SK-N-SH (cell line): ENCODE measurements around the gene XRCC5. TPM values are rescaled to one million over a fixed set of nuclear protein-coding genes. Genes with fewer than 3 reads are reported as not detected.

ENCODE experiments used
- CTCF ChIA-PET: fragments of 300-600, 350-600 bp; formaldehyde crosslinking; extraction: SDS; loops from one replicate; lab custom pipeline; 2021; lab: Yijun Ruan, JAX
- POLR2A ChIA-PET: fragments of 350-600 bp; sonication (Branson Sonifier 250); formaldehyde crosslinking; extraction: SDS; loops from one replicate; lab custom pipeline; 2020; ENCODE audit warnings: antibody characterized with exemption, inconsistent platforms; lab: Yijun Ruan, JAX
- DNase-seq: peaks from one replicate; pipeline ENCODE4 v3.0.0; 2012
- H2AFZ ChIP-seq: fragments of 200-600 bp; sonication (generic); 2 replicates; pipeline ENCODE4 v1.8.1; 2016; ENCODE audit warnings: antibody characterized with exemption, mild to moderate bottlenecking, low read depth
- H3F3A ChIP-seq: fragments of 200-600 bp; sonication (generic); replicated peaks from 2 replicates; pipeline ENCODE3; 2016; ENCODE audit warnings: antibody characterized with exemption, mild to moderate bottlenecking; ENCODE audit not compliant: insufficient read depth
- H3K27ac ChIP-seq, 2 experiments: fragments of 200-500 bp in 1 of 2; fragments of 200-600 bp in 1 of 2; sonication (Bioruptor generic) in 1 of 2; sonication (generic), shearing (Covaris generic) in 1 of 2; 2 replicates each; pipeline versions ENCODE4 v1.5.1 to v1.6.1; 2014 to 2016; ENCODE audit warnings: low read depth in 2 of 2, inconsistent platforms in 1 of 2, low read length in 1 of 2, mild to moderate bottlenecking in 1 of 2, mixed read lengths in 1 of 2
- H3K27me3 ChIP-seq: fragments of 200-600 bp; sonication (generic), shearing (Covaris generic); 2 replicates; pipeline ENCODE4 v1.6.1; 2016; ENCODE audit warnings: mixed run types; ENCODE audit not compliant: insufficient read depth
- H3K36me3 ChIP-seq, 2 experiments: fragments of 200-500 bp in 1 of 2; fragments of 200-600 bp in 1 of 2; sonication (Bioruptor generic) in 1 of 2; sonication (generic) in 1 of 2; replicated peaks in 1 of 2; 2 replicates each; pipeline versions ENCODE3 to v1.5.1; 2014 to 2016; ENCODE audit warnings: low read length in 1 of 2, mild to moderate bottlenecking in 1 of 2; ENCODE audit not compliant: insufficient read depth in 2 of 2, control insufficient read depth in 1 of 2
- H3K4me1 ChIP-seq, 2 experiments: fragments of 200-500 bp in 1 of 2; fragments of 200-600 bp in 1 of 2; sonication (Bioruptor generic) in 1 of 2; sonication (generic), shearing (Covaris generic) in 1 of 2; 2 replicates each; pipeline versions ENCODE4 v1.5.1 to v1.6.1; 2014 to 2016; ENCODE audit warnings: low read depth in 1 of 2, low read length in 1 of 2, mixed run types in 1 of 2; ENCODE audit not compliant: insufficient read depth in 2 of 2, control insufficient read depth in 1 of 2
- H3K4me2 ChIP-seq: fragments of 200-600 bp; sonication (generic), shearing (Covaris generic); 2 replicates; pipeline ENCODE4 v1.6.1; 2017; ENCODE audit warnings: mixed run types
- H3K4me3 ChIP-seq, 2 experiments: fragments of 200-500 bp in 1 of 2; fragments of 200-600 bp in 1 of 2; sonication (Bioruptor generic) in 1 of 2; sonication (generic), shearing (Covaris generic) in 1 of 2; 2 replicates each; pipeline versions ENCODE4 v1.5.1 to v1.8.1; 2014 to 2016; ENCODE audit warnings: low read depth in 2 of 2, inconsistent platforms in 1 of 2, low read length in 1 of 2, mild to moderate bottlenecking in 1 of 2, mixed read lengths in 1 of 2, moderate library complexity in 1 of 2
- H3K79me2 ChIP-seq: fragments of 200-600 bp; sonication (generic); 2 replicates; pipeline ENCODE4 v1.8.1; 2017; ENCODE audit warnings: mild to moderate bottlenecking; ENCODE audit not compliant: insufficient read depth
- H3K9ac ChIP-seq: fragments of 200-600 bp; sonication (generic); 2 replicates; pipeline ENCODE4 v1.6.1; 2017; ENCODE audit warnings: mixed run types
- H3K9me2 ChIP-seq: fragments of 200-600 bp; sonication (generic); 2 replicates; pipeline ENCODE4 v1.6.1; 2017; ENCODE audit warnings: mixed run types
- H3K9me3 ChIP-seq: fragments of 200-600 bp; sonication (generic); 2 replicates; pipeline ENCODE4 v1.6.1; 2017; ENCODE audit warnings: mixed run types, mild to moderate bottlenecking, moderate library complexity
- H4K20me1 ChIP-seq: fragments of 200-600 bp; sonication (generic); 2 replicates; pipeline ENCODE4 v1.6.1; 2017; ENCODE audit warnings: mild to moderate bottlenecking, mixed run types; ENCODE audit not compliant: insufficient read depth
- CTCF ChIP-seq: fragments of 200-600 bp; sonication (generic); IDR thresholded peaks from 2 replicates; pipeline ENCODE4 v1.6.1; 2017; ENCODE audit warnings: antibody characterized with exemption, mild to moderate bottlenecking, moderate library complexity
- EZH2phosphoT487 ChIP-seq: fragments of 200-600 bp; sonication (generic); IDR thresholded peaks from 2 replicates; pipeline ENCODE4 v1.6.1; 2017; ENCODE audit warnings: low read depth, mixed run types, mild to moderate bottlenecking, antibody characterized with exemption, moderate library complexity, borderline replicate concordance
- FOSL2 ChIP-seq: IDR thresholded peaks from 2 replicates; pipeline ENCODE4 v1.4.0; 2012; ENCODE audit warnings: low read depth, mild to moderate bottlenecking, moderate library complexity, borderline replicate concordance
- FOXM1 ChIP-seq: IDR thresholded peaks from 2 replicates; pipeline ENCODE4 v1.4.0; 2012; ENCODE audit warnings: low read depth, mild to moderate bottlenecking
- GATA2 ChIP-seq: sonication (generic); formaldehyde crosslinking; IDR thresholded peaks from 2 replicates; pipeline ENCODE4 v1.5.0; 2020; ENCODE audit warnings: mild to moderate bottlenecking, missing genetic modification reagents
- MAX ChIP-seq: IDR thresholded peaks from 2 replicates; pipeline ENCODE4 v1.4.0; 2012; ENCODE audit warnings: low read depth
- NRF1 ChIP-seq: IDR thresholded peaks from 2 replicates; pipeline ENCODE4 v1.6.1; 2012; ENCODE audit warnings: low read depth, mild to moderate bottlenecking, low read length
- PBX3 ChIP-seq: IDR thresholded peaks from 2 replicates; pipeline ENCODE4; 2012
- RAD21 ChIP-seq: IDR thresholded peaks from 2 replicates; pipeline ENCODE4 v1.6.1; 2012; ENCODE audit warnings: mild to moderate bottlenecking, low read length
- RCOR1 ChIP-seq: fragments of 150-350 bp; IDR thresholded peaks from 2 replicates; pipeline ENCODE4 v1.6.1; 2017; ENCODE audit warnings: antibody characterized with exemption, low read length
- RFX5 ChIP-seq: IDR thresholded peaks from 2 replicates; pipeline ENCODE4 v1.6.1; 2012; ENCODE audit warnings: mild to moderate bottlenecking, improper control_type of control experiment, low read length
- SMC3 ChIP-seq: IDR thresholded peaks from 2 replicates; pipeline ENCODE4 v1.6.1; 2012; ENCODE audit warnings: low read depth, low read length, improper control_type of control experiment
- TAF1 ChIP-seq: IDR thresholded peaks from 2 replicates; pipeline ENCODE4 v1.6.1; 2012; ENCODE audit warnings: low read depth, mild to moderate bottlenecking, low read length, moderate library complexity, borderline replicate concordance
- USF2 ChIP-seq: fragments of 150-350 bp; IDR thresholded peaks from 2 replicates; pipeline ENCODE4 v1.6.1; 2017; ENCODE audit warnings: antibody characterized with exemption, low read length, low read depth, borderline replicate concordance
- YY1 ChIP-seq: IDR thresholded peaks from 2 replicates; pipeline ENCODE4 v1.4.0; 2012; ENCODE audit warnings: low read depth, mild to moderate bottlenecking
- WGBS: methylation state at CpG from one replicate; pipeline ENCODE4 v1.1.6; 2017; ENCODE audit warnings: low lambda C conversion rate; 5-methylcytosine and 5-hydroxymethylcytosine counted together
- polyA plus RNA-seq, 3 experiments: library from polyadenylated mRNA; depleted of rRNA; stranded (reverse); fragments of >200 nt; gene quantifications; 2 replicates each; pipeline ENCODE4 v1.2.3, GENCODE V29; 2012

Gene XRCC5
- polyA plus RNA-seq, 1 of the 3 experiments (the other 2 are of a cell fraction) = 125 TPM

- H2AFZ ChIP-seq = no peak overlapping the region
- ChIA-PET CTCF (no interaction called here), POLR2A (no interaction called here)
- H3K9me3 ChIP-seq = no peaks in the 10 kb centered on the region
- H4K20me1 ChIP-seq = no peaks in the 10 kb centered on the region
- peaks cover 16% of the 10 kb centered on the region; the same call in 1 of the 2 replicates for H3K79me2 ChIP-seq
- no peak overlapping the region for H3K9ac ChIP-seq
- H3K27ac ChIP-seq = no peak overlapping the region; a peak in 1 of 4 replicates
- no peaks in the 10 kb centered on the region for H3K27me3 ChIP-seq
- H3K4me2 ChIP-seq = no peak overlapping the region
- H3F3A ChIP-seq = peaks cover 18% of the 10 kb centered on the region
- no peak overlapping the region for H3K4me3 ChIP-seq
- DNase-seq = no peak
- peaks cover 89 to 90% of the 10 kb centered on the region in 2 experiments for H3K36me3 ChIP-seq
- no peaks in the 10 kb centered on the region for H3K9me2 ChIP-seq
- 100% methylated on average over 1 of the region's 1 CpG for WGBS
- TF ChIP-seq MAX (no peak), TAF1 (no peak), GATA2 (no peak), RAD21 (no peak), RFX5 (no peak), FOXM1 (no peak), NRF1 (no peak), EZH2phosphoT487 (no peak), CTCF (no peak), FOSL2 (no peak), USF2 (no peak), SMC3 (no peak), PBX3 (no peak), YY1 (no peak), RCOR1 (no peak)
- H3K4me1 ChIP-seq = peaks cover 0 to 37% of the 10 kb centered on the region in 2 experiments; a peak in 2 of 4 replicates
Observed at GRCh38 chr2:216205486-216205885, 96.3 kb downstream of the XRCC5 start.
